SK-N-SH (cell line): ENCODE measurements around the gene AIF1L. TPM values are rescaled to one million over a fixed set of nuclear protein-coding genes. Genes with fewer than 3 reads are reported as not detected.

ENCODE experiments used
- CTCF ChIA-PET: fragments of 300-600, 350-600 bp; formaldehyde crosslinking; extraction: SDS; loops from one replicate; lab custom pipeline; 2021; lab: Yijun Ruan, JAX
- POLR2A ChIA-PET: fragments of 350-600 bp; sonication (Branson Sonifier 250); formaldehyde crosslinking; extraction: SDS; loops from one replicate; lab custom pipeline; 2020; ENCODE audit warnings: antibody characterized with exemption, inconsistent platforms; lab: Yijun Ruan, JAX
- DNase-seq: peaks from one replicate; pipeline ENCODE4 v3.0.0; 2012
- H2AFZ ChIP-seq: fragments of 200-600 bp; sonication (generic); 2 replicates; pipeline ENCODE4 v1.8.1; 2016; ENCODE audit warnings: antibody characterized with exemption, mild to moderate bottlenecking, low read depth
- H3F3A ChIP-seq: fragments of 200-600 bp; sonication (generic); replicated peaks from 2 replicates; pipeline ENCODE3; 2016; ENCODE audit warnings: antibody characterized with exemption, mild to moderate bottlenecking; ENCODE audit not compliant: insufficient read depth
- H3K27ac ChIP-seq, 2 experiments: fragments of 200-500 bp in 1 of 2; fragments of 200-600 bp in 1 of 2; sonication (Bioruptor generic) in 1 of 2; sonication (generic), shearing (Covaris generic) in 1 of 2; 2 replicates each; pipeline versions ENCODE4 v1.5.1 to v1.6.1; 2014 to 2016; ENCODE audit warnings: low read depth in 2 of 2, inconsistent platforms in 1 of 2, low read length in 1 of 2, mild to moderate bottlenecking in 1 of 2, mixed read lengths in 1 of 2
- H3K27me3 ChIP-seq: fragments of 200-600 bp; sonication (generic), shearing (Covaris generic); 2 replicates; pipeline ENCODE4 v1.6.1; 2016; ENCODE audit warnings: mixed run types; ENCODE audit not compliant: insufficient read depth
- H3K36me3 ChIP-seq, 2 experiments: fragments of 200-500 bp in 1 of 2; fragments of 200-600 bp in 1 of 2; sonication (Bioruptor generic) in 1 of 2; sonication (generic) in 1 of 2; replicated peaks in 1 of 2; 2 replicates each; pipeline versions ENCODE3 to v1.5.1; 2014 to 2016; ENCODE audit warnings: low read length in 1 of 2, mild to moderate bottlenecking in 1 of 2; ENCODE audit not compliant: insufficient read depth in 2 of 2, control insufficient read depth in 1 of 2
- H3K4me1 ChIP-seq, 2 experiments: fragments of 200-500 bp in 1 of 2; fragments of 200-600 bp in 1 of 2; sonication (Bioruptor generic) in 1 of 2; sonication (generic), shearing (Covaris generic) in 1 of 2; 2 replicates each; pipeline versions ENCODE4 v1.5.1 to v1.6.1; 2014 to 2016; ENCODE audit warnings: low read depth in 1 of 2, low read length in 1 of 2, mixed run types in 1 of 2; ENCODE audit not compliant: insufficient read depth in 2 of 2, control insufficient read depth in 1 of 2
- H3K4me2 ChIP-seq: fragments of 200-600 bp; sonication (generic), shearing (Covaris generic); 2 replicates; pipeline ENCODE4 v1.6.1; 2017; ENCODE audit warnings: mixed run types
- H3K4me3 ChIP-seq, 2 experiments: fragments of 200-500 bp in 1 of 2; fragments of 200-600 bp in 1 of 2; sonication (Bioruptor generic) in 1 of 2; sonication (generic), shearing (Covaris generic) in 1 of 2; 2 replicates each; pipeline versions ENCODE4 v1.5.1 to v1.8.1; 2014 to 2016; ENCODE audit warnings: low read depth in 2 of 2, inconsistent platforms in 1 of 2, low read length in 1 of 2, mild to moderate bottlenecking in 1 of 2, mixed read lengths in 1 of 2, moderate library complexity in 1 of 2
- H3K79me2 ChIP-seq: fragments of 200-600 bp; sonication (generic); 2 replicates; pipeline ENCODE4 v1.8.1; 2017; ENCODE audit warnings: mild to moderate bottlenecking; ENCODE audit not compliant: insufficient read depth
- H3K9ac ChIP-seq: fragments of 200-600 bp; sonication (generic); 2 replicates; pipeline ENCODE4 v1.6.1; 2017; ENCODE audit warnings: mixed run types
- H3K9me2 ChIP-seq: fragments of 200-600 bp; sonication (generic); 2 replicates; pipeline ENCODE4 v1.6.1; 2017; ENCODE audit warnings: mixed run types
- H3K9me3 ChIP-seq: fragments of 200-600 bp; sonication (generic); 2 replicates; pipeline ENCODE4 v1.6.1; 2017; ENCODE audit warnings: mixed run types, mild to moderate bottlenecking, moderate library complexity
- H4K20me1 ChIP-seq: fragments of 200-600 bp; sonication (generic); 2 replicates; pipeline ENCODE4 v1.6.1; 2017; ENCODE audit warnings: mild to moderate bottlenecking, mixed run types; ENCODE audit not compliant: insufficient read depth
- CHD2 ChIP-seq: fragments of 150-350 bp; IDR thresholded peaks from 2 replicates; pipeline ENCODE4 v1.6.1; 2018; ENCODE audit warnings: low read length; ENCODE audit not compliant: partially characterized antibody
- CTCF ChIP-seq: fragments of 200-600 bp; sonication (generic); IDR thresholded peaks from 2 replicates; pipeline ENCODE4 v1.6.1; 2017; ENCODE audit warnings: antibody characterized with exemption, mild to moderate bottlenecking, moderate library complexity
- ELF1 ChIP-seq: IDR thresholded peaks from 2 replicates; pipeline ENCODE4 v1.4.0; 2012
- EZH2phosphoT487 ChIP-seq: fragments of 200-600 bp; sonication (generic); IDR thresholded peaks from 2 replicates; pipeline ENCODE4 v1.6.1; 2017; ENCODE audit warnings: low read depth, mixed run types, mild to moderate bottlenecking, antibody characterized with exemption, moderate library complexity, borderline replicate concordance
- FOXJ3 ChIP-seq: sonication (generic); formaldehyde crosslinking; IDR thresholded peaks from 2 replicates; pipeline ENCODE4 v1.5.1; 2020; ENCODE audit warnings: mild to moderate bottlenecking, missing genetic modification reagents
- FOXM1 ChIP-seq: IDR thresholded peaks from 2 replicates; pipeline ENCODE4 v1.4.0; 2012; ENCODE audit warnings: low read depth, mild to moderate bottlenecking
- MXI1 ChIP-seq: IDR thresholded peaks from 2 replicates; pipeline ENCODE4 v1.6.1; 2012; ENCODE audit warnings: mild to moderate bottlenecking, low read depth, low read length, improper control_type of control experiment
- NFIC ChIP-seq: IDR thresholded peaks from 2 replicates; pipeline ENCODE4 v1.4.0; 2012; ENCODE audit warnings: borderline replicate concordance
- PBX3 ChIP-seq: IDR thresholded peaks from 2 replicates; pipeline ENCODE4; 2012
- POLR2AphosphoS5 ChIP-seq: IDR thresholded peaks from 2 replicates; pipeline ENCODE4 v1.6.1; 2012; ENCODE audit warnings: low read depth, low read length
- REST ChIP-seq: IDR thresholded peaks from 2 replicates; pipeline ENCODE4 v1.6.1; 2012; ENCODE audit warnings: mild to moderate bottlenecking, low read depth, low read length, moderate library complexity
- SMC3 ChIP-seq: IDR thresholded peaks from 2 replicates; pipeline ENCODE4 v1.6.1; 2012; ENCODE audit warnings: low read depth, low read length, improper control_type of control experiment
- TEAD4 ChIP-seq: IDR thresholded peaks from 2 replicates; pipeline ENCODE4 v1.4.0; 2012; ENCODE audit warnings: mild to moderate bottlenecking, borderline replicate concordance; ENCODE audit not compliant: insufficient read depth
- USF2 ChIP-seq: fragments of 150-350 bp; IDR thresholded peaks from 2 replicates; pipeline ENCODE4 v1.6.1; 2017; ENCODE audit warnings: antibody characterized with exemption, low read length, low read depth, borderline replicate concordance
- polyA plus RNA-seq, 3 experiments: library from polyadenylated mRNA; depleted of rRNA; stranded (reverse); fragments of >200 nt; gene quantifications; 2 replicates each; pipeline ENCODE4 v1.2.3, GENCODE V29; 2012

AIF1L gene
- polyA plus RNA-seq, 1 of the 3 experiments (the other 2 are of a cell fraction), result 0.26 TPM

GRCh38 chr9:131165523-131165922 lies 69.2 kb downstream of the AIF1L start:
- Histone ChIP-seq H3K9me3 (no peaks in the 10 kb centered on the region), H3K9me2 (no peaks in the 10 kb centered on the region), H3F3A (no peaks in the 10 kb centered on the region), H3K36me3 (peaks cover 52 to 76% of the 10 kb centered on the region in 2 experiments), H3K27me3 (no peaks in the 10 kb centered on the region), H2AFZ (no peak overlapping the region), H3K4me2 (no peak overlapping the region), H3K27ac (no peak overlapping the region), H3K79me2 (peaks cover 5% of the 10 kb centered on the region), H3K4me1 (no peaks in the 10 kb centered on the region), H3K9ac (no peak overlapping the region), H4K20me1 (no peaks in the 10 kb centered on the region), H3K4me3 (no peak overlapping the region)
- ChIA-PET POLR2A (no interaction called here), CTCF (interaction anchor here (1.8 to 5.9 kb wide), 2 partner anchors 14 to 171 kb away, joined by 4 to 29 read pairs; no protein-coding TSS in a partner anchor)
- TF ChIP-seq ELF1 (no peak), USF2 (no peak), POLR2AphosphoS5 (no peak), MXI1 (no peak), CTCF (no peak), SMC3 (no peak), PBX3 (no peak), FOXM1 (no peak), NFIC (no peak), CHD2 (no peak), EZH2phosphoT487 (no peak), TEAD4 (no peak), REST (no peak), FOXJ3 (CRISPR knock-in tag) (no peak)
- DNase-seq, result no peak
